NCI-H524 (cell line): ENCODE measurements around the gene FAIM.
A peak's percentile ranks its signal among the peaks of the same experiment; 100 is the strongest.
"Not testable (repeated sequence)": the region's sequence is repeated elsewhere in the genome, so short reads cannot be mapped to it uniquely, and the experiment has no call there.

Experiments used
- DNase-seq, 2 experiments: peaks; one replicate each; lab custom pipeline; 2025; lab: John Stamatoyannopoulos, UW

The FAIM gene

DNA sequence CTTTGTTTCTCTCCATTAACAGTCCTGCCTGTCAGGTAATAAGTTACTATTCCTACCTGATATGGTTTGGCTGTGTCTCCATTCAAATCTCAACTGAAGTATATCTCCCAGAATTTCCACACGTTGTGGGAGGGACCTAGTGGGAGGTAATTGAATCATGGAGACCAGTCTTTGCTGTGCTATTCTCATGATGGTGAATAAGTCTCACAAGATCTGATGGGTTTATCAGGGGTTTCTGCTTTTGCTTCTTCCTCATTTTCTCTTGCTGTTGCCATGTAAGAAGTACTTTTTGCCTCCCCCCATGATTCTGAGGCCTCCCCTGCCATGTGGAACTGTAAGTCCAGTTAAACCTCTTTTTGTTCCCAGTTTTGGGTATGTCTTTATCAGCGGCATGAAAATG lies 6.9 kb upstream of the FAIM start:
- DNase-seq = not testable (repeated sequence)

GRCh38 chr3:138604106-138604595 lies 4.4 kb upstream of the FAIM start:
- not testable (repeated sequence) for DNase-seq

- DNase-seq = no peak
Observed at GRCh38 chr3:138609898-138610266, 1.3 kb downstream of the FAIM start.

- DNase-seq = no peak
Observed at GRCh38 chr3:138615462-138615861, 6.9 kb downstream of the FAIM start.

DNA sequence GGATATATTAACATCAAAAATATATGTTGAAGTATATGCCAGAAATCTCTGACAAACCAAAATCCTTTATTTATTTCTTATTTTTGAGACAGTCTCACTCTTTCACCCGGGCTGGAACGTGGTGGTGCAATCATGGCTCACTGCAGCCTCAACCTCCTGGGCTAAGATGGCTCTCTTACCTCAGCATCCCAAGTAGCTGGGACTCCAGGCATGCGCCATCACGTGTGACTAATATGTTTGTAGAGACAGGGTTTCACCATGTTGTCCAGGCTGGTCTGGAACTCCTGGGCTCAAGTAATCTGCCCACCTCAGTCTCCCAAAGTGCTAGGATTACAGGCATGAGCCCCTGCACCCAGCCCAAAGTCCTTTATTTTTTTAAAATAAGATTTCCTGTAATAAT lies 11.9 kb downstream of the FAIM start:
- no peak for DNase-seq

DNA sequence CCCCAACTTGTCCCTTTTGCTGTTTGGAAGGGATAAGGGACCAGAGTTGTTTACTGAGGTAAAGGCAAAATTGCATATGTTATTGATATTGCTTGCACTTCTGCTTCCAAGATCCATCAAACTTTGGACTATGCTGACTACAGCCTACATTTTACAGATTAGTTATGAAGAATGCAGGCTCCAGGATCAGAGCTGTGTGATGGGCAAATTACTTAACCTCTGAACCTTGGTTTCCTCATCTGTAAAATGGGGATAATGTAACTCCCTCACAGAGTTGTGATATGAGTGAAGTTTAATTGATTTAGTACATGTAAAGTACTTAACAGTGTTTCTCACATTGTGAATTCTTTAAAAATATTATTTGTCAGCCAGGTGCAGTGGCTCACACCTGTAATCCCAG lies 15.9 kb downstream of the FAIM start:
- no peak for DNase-seq

GRCh38 chr3:138625707-138626365 lies 17.3 kb downstream of the FAIM start:
- no peak for DNase-seq

GRCh38 chr3:138629526-138629925 lies 21.0 kb downstream of the FAIM start:
- peak in 1 of 2 experiments; percentile 63 for DNase-seq

- DNase-seq = no peak
Observed at GRCh38 chr3:138638641-138639040, 30.1 kb downstream of the FAIM start.

- DNase-seq = no peak
Observed at GRCh38 chr3:138640537-138640936, 32.0 kb downstream of the FAIM start.

- no peak for DNase-seq
Observed at GRCh38 chr3:138642226-138642926, 33.8 kb downstream of the FAIM start.

DNA sequence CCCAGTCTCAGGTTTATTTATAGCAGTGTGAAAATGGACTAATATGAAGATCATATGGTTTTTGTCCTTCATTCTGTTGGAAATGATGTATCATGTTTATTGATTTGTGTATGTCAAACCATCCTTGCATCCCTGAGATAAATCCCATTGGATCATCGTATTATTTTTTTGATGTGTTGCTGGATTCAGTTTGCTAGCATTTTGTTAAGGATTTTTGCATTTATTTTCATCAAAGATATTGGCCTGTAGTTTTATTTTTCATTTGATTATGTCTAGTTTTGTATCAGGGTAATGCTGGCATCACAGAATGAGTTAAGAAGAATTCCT lies 34.3 kb downstream of the FAIM start:
- no peak for DNase-seq

DNA sequence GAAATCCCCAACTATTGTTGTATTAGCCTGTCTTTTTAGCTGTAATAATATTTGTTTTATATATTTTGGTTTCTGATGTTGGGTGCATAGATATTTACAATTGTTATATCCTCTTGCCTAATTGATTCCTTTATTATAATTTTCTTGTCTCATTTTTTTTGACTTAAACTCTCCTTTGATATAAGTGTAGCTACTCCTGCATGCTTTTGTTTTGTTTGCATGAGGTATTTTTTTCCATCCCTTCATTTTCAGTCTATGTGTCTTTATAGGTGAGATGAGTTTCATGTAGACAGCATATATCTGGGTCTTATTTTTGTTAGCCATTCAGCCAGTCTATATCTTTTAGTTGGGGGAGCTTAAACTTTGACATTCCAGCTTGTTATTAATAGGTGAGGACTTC lies 37.4 kb downstream of the FAIM start:
- no peak for DNase-seq

DNA sequence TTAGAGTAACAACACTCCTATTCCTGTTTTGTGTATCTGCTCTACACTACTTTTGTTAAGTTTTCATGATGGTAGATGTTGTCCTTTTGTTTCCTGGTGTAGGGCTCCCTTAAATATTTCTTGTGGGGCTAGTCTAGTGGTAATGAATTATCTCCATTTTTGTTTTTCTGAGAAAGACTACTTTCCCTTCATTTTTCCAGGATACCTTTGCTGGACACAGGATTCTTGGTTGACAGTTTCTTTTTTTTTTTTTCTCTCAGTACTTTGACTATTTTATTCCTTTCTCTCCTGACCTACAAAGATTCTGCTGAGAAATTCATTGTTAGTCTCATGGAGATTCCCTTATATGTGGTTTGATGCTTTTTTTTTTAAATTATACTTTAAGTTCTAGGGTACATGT lies 37.9 kb downstream of the FAIM start:
- DNase-seq = no peak

DNA sequence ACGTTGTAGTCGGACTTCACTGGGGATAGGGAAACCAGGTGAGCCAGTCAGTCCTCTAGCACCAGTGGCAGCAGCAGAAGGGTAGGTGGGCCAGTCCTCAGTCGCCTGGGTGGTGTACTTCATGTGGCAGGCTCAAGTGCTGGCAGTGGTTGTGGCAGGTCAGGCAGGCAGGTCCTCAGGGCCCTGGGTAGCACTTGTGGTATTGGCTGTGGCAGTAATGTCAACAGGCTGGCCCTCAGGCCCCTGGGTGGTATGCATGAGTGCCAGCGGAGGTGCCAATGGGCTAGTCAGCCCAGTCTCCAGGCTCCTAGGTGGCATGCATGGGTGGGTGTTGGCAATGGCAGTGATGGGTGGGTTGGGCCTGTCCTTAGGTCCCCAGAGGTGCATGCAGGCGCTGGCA lies 40.6 kb downstream of the FAIM start:
- no peak for DNase-seq

- no peak for DNase-seq
Observed at GRCh38 chr3:138653567-138653966, 45.0 kb downstream of the FAIM start.

GRCh38 chr3:138657508-138657907 lies 48.9 kb downstream of the FAIM start:
- no peak for DNase-seq

DNA sequence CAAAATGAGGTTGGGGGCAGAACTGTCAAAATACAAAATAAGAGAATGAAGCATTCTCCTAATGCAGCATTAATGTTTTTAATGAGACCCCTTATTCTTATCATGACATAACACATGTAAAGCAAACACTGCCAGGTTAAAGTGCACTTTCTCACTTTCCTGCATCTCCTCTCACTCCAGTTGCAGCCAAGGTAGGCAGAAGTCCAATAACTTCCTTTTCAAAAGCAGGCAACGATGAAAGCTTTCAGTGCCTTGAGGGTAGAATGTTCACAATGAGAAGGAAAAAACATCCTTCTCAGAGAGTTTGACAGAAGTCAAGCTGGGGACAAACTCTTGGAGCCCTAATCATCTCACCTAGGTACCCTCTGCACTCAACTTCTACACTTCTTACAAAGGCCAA lies 59.5 kb downstream of the FAIM start:
- DNase-seq = no peak

GRCh38 chr3:138670407-138670806 lies 61.8 kb downstream of the FAIM start:
- no peak for DNase-seq

- no peak for DNase-seq
Observed at GRCh38 chr3:138673641-138674530, 65.3 kb downstream of the FAIM start.

DNA sequence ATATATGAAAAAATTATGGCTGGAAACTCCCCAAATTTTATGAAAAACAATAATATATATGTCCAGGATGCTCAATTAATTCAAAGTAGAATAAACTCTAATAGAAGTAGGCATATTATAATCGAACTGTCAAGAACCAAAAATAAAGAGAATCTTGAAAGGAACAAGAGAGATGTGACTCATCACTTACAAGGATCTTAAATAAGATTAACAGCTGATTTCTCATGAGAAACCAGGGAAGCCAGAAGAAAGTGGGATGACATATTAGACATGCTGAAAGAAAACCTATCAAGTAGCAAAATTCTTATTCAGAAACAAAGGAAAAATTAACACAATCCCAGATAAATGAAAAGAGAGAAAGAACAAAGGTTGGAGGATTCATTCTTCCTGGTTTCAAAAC lies 66.8 kb downstream of the FAIM start:
- DNase-seq = no peak

DNA sequence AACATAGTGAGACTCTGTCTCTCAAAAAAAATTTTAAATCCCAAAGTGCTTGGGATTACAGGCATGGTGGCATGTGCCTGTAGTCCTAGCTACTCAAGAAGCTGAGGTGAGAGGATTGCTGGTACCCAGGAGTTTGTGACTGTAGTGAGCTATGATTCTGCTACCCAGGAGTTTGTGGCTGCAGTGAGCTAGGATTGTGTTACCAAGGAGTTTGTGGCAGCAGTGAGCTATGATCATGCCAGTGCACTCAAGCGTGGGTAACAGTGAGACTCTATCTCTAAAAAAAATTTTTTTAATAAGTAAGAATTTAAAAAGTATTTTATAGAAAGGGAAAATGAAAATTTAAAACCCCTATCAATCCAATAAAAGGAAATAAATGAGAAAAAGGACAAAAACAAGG lies 69.5 kb downstream of the FAIM start:
- DNase-seq = no peak

DNA sequence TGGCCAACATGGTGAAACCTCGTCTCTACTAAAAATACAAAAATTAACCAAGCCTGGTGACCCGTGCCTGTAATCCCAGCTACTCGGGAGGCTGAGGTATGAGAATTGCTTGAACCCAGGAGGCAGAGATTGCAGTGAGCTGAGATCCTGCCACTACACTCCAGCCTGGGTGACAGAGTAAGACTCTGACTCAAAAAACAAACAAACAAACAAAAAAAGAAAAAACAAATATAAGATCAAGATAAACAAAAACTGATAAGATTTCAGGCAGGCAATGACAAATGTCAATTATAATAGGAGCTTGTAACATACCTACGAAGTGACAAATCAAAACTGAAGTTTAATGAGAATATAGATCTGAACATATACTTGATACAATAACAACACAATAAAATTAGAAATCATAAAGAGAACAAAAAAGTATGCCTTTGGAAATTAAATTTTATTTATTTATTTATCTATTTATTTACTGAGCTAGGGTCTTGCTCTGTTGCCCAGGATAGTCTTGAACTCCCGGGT lies 70.4 kb downstream of the FAIM start:
- no peak for DNase-seq
